Esophagus muscularis mucosa (tissue), 4 donors: ENCODE data around the gene ENOX1. TPM values are rescaled to one million over a fixed set of nuclear protein-coding genes. Genes with fewer than 3 reads are reported as not detected.

Source experiments
- DNase-seq: peaks from one replicate; pipeline ENCODE4 v3.0.0-alpha.2; 2017; ENCODE audit errors: extremely low spot score
- H3K27ac ChIP-seq, 4 donors: fragments of 200-600 bp; sonication (generic); replicated peaks in 1 of 4; 1 replicate in 3 of 4; 2 replicates in 1 of 4; pipeline ENCODE4 v1.5.1; 2016 to 2019; ENCODE audit warnings: mild to moderate bottlenecking in 1 of 4
- H3K27me3 ChIP-seq, 4 donors: fragments of 200-600 bp; sonication (generic); one replicate each; pipeline versions ENCODE4 v1.5.1 to v1.6.0; 2016 to 2019
- H3K36me3 ChIP-seq, 4 donors: fragments of 200-600 bp; sonication (generic); one replicate each; pipeline ENCODE4 v1.5.1; 2016 to 2019
- H3K4me1 ChIP-seq, 4 donors: fragments of 200-600 bp; sonication (generic); one replicate each; pipeline ENCODE4 v1.5.1; 2016 to 2019
- H3K4me3 ChIP-seq, 4 donors: fragments of 200-600 bp; sonication (generic); 1 replicate in 2 of 4; 2 replicates in 2 of 4; pipeline ENCODE4 v1.5.1; 2016 to 2019; ENCODE audit warnings: mild to moderate bottlenecking in 4 of 4, moderate library complexity in 1 of 4
- H3K9me3 ChIP-seq, 4 donors: fragments of 200-600 bp; sonication (generic); 1 replicate in 3 of 4; 2 replicates in 1 of 4; pipeline ENCODE4 v1.5.1; 2016 to 2019
- CTCF ChIP-seq, 3 experiments: fragments of 200-600 bp in 2 of 3; fragments of 450-650 bp in 1 of 3; sonication (generic) in 2 of 3; IDR thresholded peaks; one replicate each; pipeline ENCODE4 v1.5.1; 2017 to 2019; ENCODE audit warnings: antibody characterized with exemption in 3 of 3, mild to moderate bottlenecking in 2 of 3, moderate library complexity in 1 of 3
- EP300 ChIP-seq: sonication (generic); formaldehyde crosslinking; IDR thresholded peaks from one replicate; pipeline ENCODE4 v1.6.1; 2017; ENCODE audit warnings: antibody characterized with exemption
- POLR2A ChIP-seq: fragments of 450-650 bp; IDR thresholded peaks from one replicate; pipeline ENCODE4 v1.6.1; 2017; ENCODE audit warnings: antibody characterized with exemption, moderate library complexity, mild to moderate bottlenecking, low read depth
- POLR2AphosphoS5 ChIP-seq, 2 donors: sonication (generic); formaldehyde crosslinking; IDR thresholded peaks; one replicate each; pipeline ENCODE4 v1.6.1; 2017; ENCODE audit warnings: antibody characterized with exemption in 2 of 2
- WGBS: methylation state at CpG from one replicate; pipeline ENCODE4 v1.1.5; 2018; 5-methylcytosine and 5-hydroxymethylcytosine counted together
- intact Hi-C: fragments of 100-400 bp; cut with DNase I; formaldehyde crosslinking; loops from one replicate; pipeline ENCODE4 v1.15.1; 2023
- total RNA-seq, 4 donors: library from RNA; depleted of rRNA; stranded (reverse); fragments of >200 nt; gene quantifications; one replicate each; pipeline versions ENCODE4 v1.1.0 to v1.2.1, GENCODE V29; 2016

The ENOX1 gene
- total RNA-seq, 4 donors from 2014 or later, result 9.3 to 14.1 (median 12.4) TPM

- intact Hi-C loops, result no loop called here
- Histone ChIP-seq H3K27ac (no peak overlapping the region), H3K4me3 (no peak overlapping the region), H3K36me3 (no peaks in the 10 kb centered on the region), H3K27me3 (no peaks in the 10 kb centered on the region), H3K4me1 (peaks cover 0 to 9% (median 7%) of the 10 kb centered on the region in 4 donors), H3K9me3 (no peaks in the 10 kb centered on the region)
- WGBS, result 52% methylated on average over 5 of the region's 5 CpGs
- no peak for DNase-seq
- TF ChIP-seq POLR2A (no peak), CTCF (IDR thresholded peaks at IDR 0.05) (no peak), EP300 (no peak), POLR2AphosphoS5 (IDR thresholded peaks at IDR 0.05) (no peak)
These were observed 42.3 kb downstream of the ENOX1 start for GRCh38 chr13:43744261-43745031.

- Histone ChIP-seq H3K27me3 (no peaks in the 10 kb centered on the region), H3K4me1 (peaks cover 0 to 9% (median 7%) of the 10 kb centered on the region in 4 donors), H3K9me3 (no peaks in the 10 kb centered on the region), H3K36me3 (no peaks in the 10 kb centered on the region), H3K27ac (no peak overlapping the region), H3K4me3 (no peak overlapping the region)
- no peak for TF ChIP-seq EP300
- TF ChIP-seq CTCF (IDR thresholded peaks at IDR 0.05), result no peak
- TF ChIP-seq POLR2A, result no peak
- TF ChIP-seq POLR2AphosphoS5 (IDR thresholded peaks at IDR 0.05), result no peak
- intact Hi-C loops, result no loop called here
- DNase-seq, result no peak
These were observed 43.9 kb downstream of the ENOX1 start for GRCh38 chr13:43742911-43743310.

GRCh38 chr13:43737392-43737923, 49.3 kb downstream of the ENOX1 start:
- Histone ChIP-seq H3K36me3 (no peaks in the 10 kb centered on the region), H3K9me3 (no peaks in the 10 kb centered on the region), H3K27ac (no peak overlapping the region), H3K4me1 (no peaks in the 10 kb centered on the region), H3K27me3 (no peaks in the 10 kb centered on the region), H3K4me3 (no peak overlapping the region)
- DNase-seq, result no peak
- intact Hi-C loops, result no loop called here
- WGBS, result 94% methylated on average over 3 of the region's 3 CpGs
- TF ChIP-seq POLR2AphosphoS5 (IDR thresholded peaks at IDR 0.05), result no peak
- no peak for TF ChIP-seq POLR2A
- no peak for TF ChIP-seq CTCF (IDR thresholded peaks at IDR 0.05)
- no peak for TF ChIP-seq EP300

GRCh38 chr13:43732726-43733125, 54.0 kb downstream of the ENOX1 start:
- no peaks in the 10 kb centered on the region for H3K36me3 ChIP-seq
- H3K9me3 ChIP-seq, result no peaks in the 10 kb centered on the region
- 90% methylated on average over 3 of the region's 3 CpGs for WGBS
- H3K27ac ChIP-seq, result no peak overlapping the region
- intact Hi-C loops, result no loop called here
- TF ChIP-seq CTCF (IDR thresholded peaks at IDR 0.05) (no peak), POLR2AphosphoS5 (IDR thresholded peaks at IDR 0.05) (no peak), EP300 (no peak), POLR2A (no peak)
- no peak overlapping the region for H3K4me3 ChIP-seq
- no peak for DNase-seq
- H3K4me1 ChIP-seq, result peaks cover 0 to 32% (median 29%) of the 10 kb centered on the region in 4 donors
- H3K27me3 ChIP-seq, result no peaks in the 10 kb centered on the region
